ENCODE measurements around the gene SPATS2. TPM values are rescaled to one million over a fixed set of nuclear protein-coding genes. Genes with fewer than 3 reads are reported as not detected.

Gene SPATS2
- total and polyA plus RNA-seq, 4 donors, result 5.5 to 29.8 (median 15.4) TPM

GRCh38 chr12:49537752-49538509 is 170.7 kb downstream of the SPATS2 start:
- no peaks in the 10 kb centered on the region for H3K36me3 ChIP-seq (ENCODE audit: control insufficient read depth in 1 of 2, insufficient read depth in 2 of 2, low read length in 1 of 2)
- H3K4me3 ChIP-seq (ENCODE audit: low read length in 2 of 2), result peak overlapping the region; percentile 14 to 37
- 0 to 1% methylated on average over 46 to 61 of the region's 61 CpGs for WGBS, 2 donors
- DNase-seq, result peak in 1 of 2 donors; percentile 80
- no peak overlapping the region for H3K27ac ChIP-seq (ENCODE audit: low read depth in 1 of 2, low read length in 2 of 2)
- H3K4me1 ChIP-seq (ENCODE audit: control insufficient read depth in 1 of 2, insufficient read depth in 2 of 2, low read length in 2 of 2), result peaks cover 0 to 2% of the 10 kb centered on the region in 2 donors
- no peaks in the 10 kb centered on the region for H3K27me3 ChIP-seq (ENCODE audit: control insufficient read depth in 1 of 2, insufficient read depth in 2 of 2, low read length in 1 of 2)
- intact Hi-C loops (cut with DNase I), result no loop called here
- ATAC-seq (ENCODE audit: low FRiP score), result no peak
- H3K9me3 ChIP-seq (ENCODE audit: control insufficient read depth, low read length), result no peaks in the 10 kb centered on the region

- no peaks in the 10 kb centered on the region for H3K27me3 ChIP-seq (ENCODE audit: control insufficient read depth in 1 of 2, insufficient read depth in 2 of 2, low read length in 1 of 2)
- intact Hi-C loops (cut with DNase I), result no loop called here
- H3K4me1 ChIP-seq (ENCODE audit: control insufficient read depth in 1 of 2, insufficient read depth in 2 of 2, low read length in 2 of 2), result peaks cover 0 to 2% of the 10 kb centered on the region in 2 donors
- WGBS, 2 donors, result 2% methylated on average over 28 to 107 of the region's 107 CpGs
- peak; percentile 90 to 91 for DNase-seq
- H3K9me3 ChIP-seq (ENCODE audit: control insufficient read depth, low read length), result no peaks in the 10 kb centered on the region
- H3K27ac ChIP-seq (ENCODE audit: low read depth in 1 of 2, low read length in 2 of 2), result no peak within 1 kb of the TSS
- no peaks in the 10 kb centered on the region for H3K36me3 ChIP-seq (ENCODE audit: control insufficient read depth in 1 of 2, insufficient read depth in 2 of 2, low read length in 1 of 2)
- ATAC-seq (ENCODE audit: low FRiP score), result peak; percentile 76
- peak within 1 kb of the TSS; percentile 37 to 44 for H3K4me3 ChIP-seq (ENCODE audit: low read length in 2 of 2)
These were observed 171.5 kb downstream of the SPATS2 start, which contains the start of gene KCNH3 for GRCh38 chr12:49538510-49539403. TSS of gene KCNH3 (plus strand) at chr12:49539030. CDS start at chr12:49539417, 387 bp downstream.

GRCh38 chr12:49539406-49540228 is 172.4 kb downstream of the SPATS2 start:
- ATAC-seq (ENCODE audit: low FRiP score) (no peak), DNase-seq (peak in 1 of 2 donors; percentile 67)
- Histone ChIP-seq H3K27me3 (ENCODE audit: control insufficient read depth in 1 of 2, insufficient read depth in 2 of 2, low read length in 1 of 2) (no peaks in the 10 kb centered on the region), H3K4me3 (ENCODE audit: low read length in 2 of 2) (no peak overlapping the region), H3K36me3 (ENCODE audit: control insufficient read depth in 1 of 2, insufficient read depth in 2 of 2, low read length in 1 of 2) (no peaks in the 10 kb centered on the region), H3K4me1 (ENCODE audit: control insufficient read depth in 1 of 2, insufficient read depth in 2 of 2, low read length in 2 of 2) (peaks cover 0 to 2% of the 10 kb centered on the region in 2 donors), H3K27ac (ENCODE audit: low read depth in 1 of 2, low read length in 2 of 2) (no peak overlapping the region), H3K9me3 (ENCODE audit: control insufficient read depth, low read length) (no peaks in the 10 kb centered on the region)
- 24 to 26% methylated on average over 47 of the region's 47 CpGs for WGBS, 2 donors
- intact Hi-C loops (cut with DNase I), result no loop called here

DNA sequence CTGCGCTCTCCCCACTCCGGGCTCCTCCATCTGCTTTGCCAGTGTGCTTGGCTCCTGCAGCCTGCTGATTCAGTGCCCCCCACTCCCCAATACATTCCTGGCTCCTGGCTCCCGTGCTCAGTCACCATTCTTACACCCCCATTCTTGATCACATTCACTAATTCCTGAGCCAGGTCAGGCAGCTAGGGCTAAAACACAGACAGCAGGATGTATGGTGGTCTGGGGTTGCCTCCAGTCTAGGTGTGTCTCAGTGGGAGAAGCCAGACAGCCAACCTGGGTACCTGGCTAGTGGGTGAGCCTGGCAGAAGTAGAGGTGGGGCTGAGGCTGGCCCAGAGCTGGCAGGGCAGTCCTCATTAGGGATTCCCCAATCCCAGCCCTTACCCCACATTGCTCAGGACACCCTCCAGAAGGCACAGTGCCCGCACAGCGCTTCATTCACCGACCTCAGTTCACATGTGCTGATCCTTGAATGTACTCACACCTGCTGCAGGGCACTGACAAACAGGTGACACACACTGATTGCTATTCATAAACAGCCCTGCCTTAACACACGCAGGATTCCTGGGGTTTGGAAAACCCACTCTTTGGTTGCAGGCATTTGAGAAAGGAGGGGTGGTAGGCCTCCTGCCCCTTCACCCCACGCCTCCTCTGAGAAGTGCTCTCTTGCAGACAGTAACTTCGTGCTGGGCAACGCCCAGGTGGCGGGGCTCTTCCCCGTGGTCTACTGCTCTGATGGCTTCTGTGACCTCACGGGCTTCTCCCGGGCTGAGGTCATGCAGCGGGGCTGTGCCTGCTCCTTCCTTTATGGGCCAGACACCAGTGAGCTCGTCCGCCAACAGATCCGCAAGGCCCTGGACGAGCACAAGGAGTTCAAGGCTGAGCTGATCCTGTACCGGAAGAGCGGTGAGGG is 173.2 kb downstream of the SPATS2 start:
- Histone ChIP-seq H3K4me1 (ENCODE audit: control insufficient read depth in 1 of 2, insufficient read depth in 2 of 2, low read length in 2 of 2) (peaks cover 0 to 2% of the 10 kb centered on the region in 2 donors), H3K4me3 (ENCODE audit: low read length in 2 of 2) (no peak overlapping the region), H3K27ac (ENCODE audit: low read depth in 1 of 2, low read length in 2 of 2) (no peak overlapping the region), H3K36me3 (ENCODE audit: control insufficient read depth in 1 of 2, insufficient read depth in 2 of 2, low read length in 1 of 2) (no peaks in the 10 kb centered on the region), H3K27me3 (ENCODE audit: control insufficient read depth in 1 of 2, insufficient read depth in 2 of 2, low read length in 1 of 2) (no peaks in the 10 kb centered on the region), H3K9me3 (ENCODE audit: control insufficient read depth, low read length) (no peaks in the 10 kb centered on the region)
- peak in 1 of 2 donors; percentile 30 for DNase-seq
- no peak for ATAC-seq (ENCODE audit: low FRiP score)
- 89 to 92% methylated on average over 21 of the region's 21 CpGs for WGBS, 2 donors
- intact Hi-C loops (cut with DNase I), result no loop called here

DNA sequence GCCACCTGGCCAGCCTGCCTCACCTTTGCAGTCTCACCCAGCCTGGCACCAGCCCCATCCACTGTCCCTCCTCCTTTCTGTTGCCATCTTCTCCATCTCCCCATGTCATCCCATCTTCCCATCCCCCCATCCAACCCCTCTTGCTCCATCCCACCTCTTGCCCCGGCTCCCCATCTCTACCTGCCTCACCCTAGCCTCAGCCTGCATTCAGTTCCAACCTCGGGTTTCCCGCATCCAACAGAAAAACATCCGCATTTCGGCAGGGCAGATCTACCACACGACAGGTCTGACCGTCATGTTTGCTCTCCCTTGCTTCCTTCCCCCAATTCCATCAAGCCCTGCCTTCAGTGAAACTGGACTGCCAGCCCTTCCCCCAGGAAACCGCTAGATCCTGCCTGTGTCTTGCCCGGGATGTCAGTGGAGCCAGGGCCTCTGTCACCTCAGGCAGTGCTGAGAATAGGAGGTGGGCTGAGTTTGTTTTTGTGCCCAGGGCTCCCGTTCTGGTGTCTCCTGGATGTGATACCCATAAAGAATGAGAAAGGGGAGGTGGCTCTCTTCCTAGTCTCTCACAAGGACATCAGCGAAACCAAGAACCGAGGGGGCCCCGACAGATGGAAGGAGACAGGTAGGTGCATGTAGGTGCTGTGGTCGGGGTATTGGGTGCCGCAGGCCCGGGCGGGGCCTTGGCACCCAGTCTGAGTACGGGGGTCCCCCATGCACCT is 174.0 kb downstream of the SPATS2 start:
- Histone ChIP-seq H3K27ac (ENCODE audit: low read depth in 1 of 2, low read length in 2 of 2) (no peak overlapping the region), H3K4me3 (ENCODE audit: low read length in 2 of 2) (no peak overlapping the region), H3K9me3 (ENCODE audit: control insufficient read depth, low read length) (no peaks in the 10 kb centered on the region), H3K27me3 (ENCODE audit: control insufficient read depth in 1 of 2, insufficient read depth in 2 of 2, low read length in 1 of 2) (no peaks in the 10 kb centered on the region), H3K4me1 (ENCODE audit: control insufficient read depth in 1 of 2, insufficient read depth in 2 of 2, low read length in 2 of 2) (peaks cover 0 to 2% of the 10 kb centered on the region in 2 donors), H3K36me3 (ENCODE audit: control insufficient read depth in 1 of 2, insufficient read depth in 2 of 2, low read length in 1 of 2) (no peaks in the 10 kb centered on the region)
- intact Hi-C loops (cut with DNase I), result no loop called here
- 90 to 91% methylated on average over 18 of the region's 18 CpGs for WGBS, 2 donors
- no peak for ATAC-seq (ENCODE audit: low FRiP score)
- peak in 1 of 2 donors; percentile 57 for DNase-seq

DNA sequence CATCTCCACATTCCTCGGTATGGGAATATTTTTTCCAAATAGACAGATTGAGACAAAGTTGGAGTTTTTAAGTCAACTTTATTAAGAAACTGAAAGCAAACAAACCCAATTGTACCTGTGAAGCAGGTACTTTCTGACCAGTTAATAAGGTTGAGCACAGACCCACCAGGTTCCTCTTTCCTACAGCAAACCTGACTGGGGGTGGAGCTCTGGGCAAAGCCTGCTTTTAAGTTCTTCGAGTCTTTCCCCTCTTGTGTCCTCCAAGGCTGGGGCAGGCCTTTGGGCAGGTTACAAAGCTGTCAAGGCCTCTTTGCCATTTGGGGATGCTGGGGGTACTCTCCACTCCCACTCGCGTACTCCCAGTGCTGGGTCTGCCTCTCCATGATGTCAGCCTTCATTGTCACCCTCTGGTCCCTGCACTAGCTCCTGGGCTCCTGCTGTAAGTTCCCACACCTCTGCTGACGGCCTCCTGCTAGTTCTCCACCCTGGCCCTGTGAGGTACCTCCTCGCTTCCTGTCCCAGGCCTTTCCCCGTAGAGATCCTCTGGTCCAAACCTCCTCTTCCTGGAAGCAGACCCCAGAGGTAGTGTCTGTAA is 174.7 kb downstream of the SPATS2 start:
- 80 to 87% methylated on average over 7 of the region's 7 CpGs for WGBS, 2 donors
- ATAC-seq (ENCODE audit: low FRiP score) (no peak), DNase-seq (peak in 1 of 2 donors; percentile 34)
- Histone ChIP-seq H3K27me3 (ENCODE audit: control insufficient read depth in 1 of 2, insufficient read depth in 2 of 2, low read length in 1 of 2) (no peaks in the 10 kb centered on the region), H3K36me3 (ENCODE audit: control insufficient read depth in 1 of 2, insufficient read depth in 2 of 2, low read length in 1 of 2) (no peaks in the 10 kb centered on the region), H3K4me1 (ENCODE audit: control insufficient read depth in 1 of 2, insufficient read depth in 2 of 2, low read length in 2 of 2) (peaks cover 0 to 2% of the 10 kb centered on the region in 2 donors), H3K4me3 (ENCODE audit: low read length in 2 of 2) (no peak overlapping the region), H3K9me3 (ENCODE audit: control insufficient read depth, low read length) (no peaks in the 10 kb centered on the region), H3K27ac (ENCODE audit: low read depth in 1 of 2, low read length in 2 of 2) (no peak overlapping the region)
- intact Hi-C loops (cut with DNase I), result no loop called here

DNA sequence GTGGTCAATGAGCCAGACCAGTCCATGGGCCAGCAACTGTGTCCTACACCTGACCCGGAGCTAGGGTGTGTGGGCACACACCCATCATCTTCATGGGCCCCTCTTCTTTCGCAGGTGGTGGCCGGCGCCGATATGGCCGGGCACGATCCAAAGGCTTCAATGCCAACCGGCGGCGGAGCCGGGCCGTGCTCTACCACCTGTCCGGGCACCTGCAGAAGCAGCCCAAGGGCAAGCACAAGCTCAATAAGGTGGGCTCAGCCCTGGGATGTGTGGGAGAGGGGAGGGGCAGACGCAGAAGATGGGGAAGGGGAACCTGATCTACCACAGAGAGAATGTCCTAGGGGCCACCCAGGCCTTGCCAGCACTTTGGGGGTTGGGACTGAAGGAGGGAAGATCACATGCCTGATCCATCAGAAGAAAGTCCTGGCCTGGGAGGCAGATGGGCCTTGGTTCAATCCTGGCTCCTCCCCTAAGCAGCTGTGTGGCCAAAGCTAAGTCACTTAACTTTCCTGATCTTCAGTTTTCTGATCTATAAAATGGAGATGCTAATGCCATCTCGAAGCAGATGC is 175.4 kb downstream of the SPATS2 start:
- Histone ChIP-seq H3K36me3 (ENCODE audit: control insufficient read depth in 1 of 2, insufficient read depth in 2 of 2, low read length in 1 of 2) (no peaks in the 10 kb centered on the region), H3K4me3 (ENCODE audit: low read length in 2 of 2) (no peak overlapping the region), H3K4me1 (ENCODE audit: control insufficient read depth in 1 of 2, insufficient read depth in 2 of 2, low read length in 2 of 2) (peaks cover 0 to 2% of the 10 kb centered on the region in 2 donors), H3K27ac (ENCODE audit: low read depth in 1 of 2, low read length in 2 of 2) (no peak overlapping the region), H3K27me3 (ENCODE audit: control insufficient read depth in 1 of 2, insufficient read depth in 2 of 2, low read length in 1 of 2) (no peaks in the 10 kb centered on the region), H3K9me3 (ENCODE audit: control insufficient read depth, low read length) (no peaks in the 10 kb centered on the region)
- 96 to 97% methylated on average over 15 of the region's 15 CpGs for WGBS, 2 donors
- intact Hi-C loops (cut with DNase I), result no loop called here
- DNase-seq (peak in 1 of 2 donors; percentile 45), ATAC-seq (ENCODE audit: low FRiP score) (no peak)

Measured in aorta (tissue), 5 donors.